MG63 (cell line): ENCODE data around the gene HS6ST1. TPM values are rescaled to one million over a fixed set of nuclear protein-coding genes. Genes with fewer than 3 reads are reported as not detected.

ENCODE experiments used
- DNase-seq: peaks from one replicate; pipeline ENCODE4 v3.0.0-alpha.2; 2020
- H3K27me3 ChIP-seq: fragments of 250-450 bp; sonication (Bioruptor Pico); 2 replicates; pipeline ENCODE4 v1.5.1; 2020; ENCODE audit warnings: mild to moderate bottlenecking, moderate library complexity
- H3K36me3 ChIP-seq: fragments of 250-450 bp; sonication (Bioruptor Pico); 2 replicates; pipeline ENCODE4 v1.5.1; 2020; ENCODE audit warnings: mild to moderate bottlenecking, moderate library complexity
- H3K4me3 ChIP-seq: fragments of 250-450 bp; sonication (Bioruptor Pico); 2 replicates; pipeline ENCODE4 v1.5.1; 2020; ENCODE audit warnings: mild to moderate bottlenecking, moderate library complexity
- H3K9me3 ChIP-seq: fragments of 250-450 bp; sonication (Bioruptor Pico); 2 replicates; pipeline ENCODE4 v1.5.1; 2020; ENCODE audit warnings: mild to moderate bottlenecking, moderate library complexity
- total RNA-seq: library from RNA; depleted of rRNA; stranded (reverse); fragments of >200 nt; shearing (Covaris generic); gene quantifications from 2 replicates; pipeline ENCODE4 v1.2.3, GENCODE V29; 2014; ENCODE audit warnings: low replicate concordance

HS6ST1 gene
- total RNA-seq, 1 experiment from 2014 or later = 32.5 TPM

DNA sequence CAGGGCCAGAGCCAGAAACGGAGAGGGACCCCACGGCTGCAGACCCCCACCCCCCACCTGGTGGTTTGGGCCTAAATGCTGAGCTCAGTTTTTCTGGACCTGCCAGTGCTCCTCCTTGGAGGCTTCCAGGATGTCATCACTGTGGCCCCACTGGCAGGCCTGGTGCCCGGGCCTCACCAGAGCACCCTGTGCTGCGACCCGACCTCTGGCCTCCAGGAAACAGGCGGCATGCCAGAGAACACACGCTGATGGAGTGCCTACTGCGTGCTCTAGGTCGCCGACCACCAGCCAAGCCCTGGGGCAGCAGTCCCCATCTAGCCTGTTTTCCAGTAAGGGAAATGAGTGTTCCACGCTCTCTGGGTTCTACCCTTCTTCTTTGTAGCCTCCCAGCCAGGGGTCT lies 33.8 kb downstream of the HS6ST1 start:
- no peak overlapping the region for H3K4me3 ChIP-seq
- H3K9me3 ChIP-seq = no peaks in the 10 kb centered on the region
- H3K27me3 ChIP-seq = no peaks in the 10 kb centered on the region
- no peak for DNase-seq
- H3K36me3 ChIP-seq = no peaks in the 10 kb centered on the region

DNA sequence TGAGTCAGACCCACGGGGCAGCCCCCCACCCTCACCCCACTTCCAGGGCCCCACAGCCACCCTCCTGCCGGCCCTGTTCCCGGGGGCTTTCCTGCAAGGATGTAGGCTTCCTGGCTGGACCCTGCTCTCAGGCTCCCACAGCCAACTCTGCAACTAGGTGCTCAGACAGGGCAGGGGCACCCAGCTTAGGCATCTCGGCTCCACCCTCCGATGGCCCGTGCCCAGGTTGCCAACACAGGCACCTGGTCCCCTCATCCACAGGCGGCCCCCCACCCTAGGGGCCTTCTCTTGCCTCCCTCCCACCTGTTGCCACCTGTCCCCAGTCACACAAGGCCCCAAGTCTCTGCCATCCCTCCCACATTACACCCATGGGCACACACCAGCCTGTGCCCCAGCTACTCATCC lies 34.6 kb downstream of the HS6ST1 start:
- Histone ChIP-seq H3K36me3 (no peaks in the 10 kb centered on the region), H3K9me3 (no peaks in the 10 kb centered on the region), H3K27me3 (no peaks in the 10 kb centered on the region), H3K4me3 (no peak overlapping the region)
- no peak for DNase-seq

DNA sequence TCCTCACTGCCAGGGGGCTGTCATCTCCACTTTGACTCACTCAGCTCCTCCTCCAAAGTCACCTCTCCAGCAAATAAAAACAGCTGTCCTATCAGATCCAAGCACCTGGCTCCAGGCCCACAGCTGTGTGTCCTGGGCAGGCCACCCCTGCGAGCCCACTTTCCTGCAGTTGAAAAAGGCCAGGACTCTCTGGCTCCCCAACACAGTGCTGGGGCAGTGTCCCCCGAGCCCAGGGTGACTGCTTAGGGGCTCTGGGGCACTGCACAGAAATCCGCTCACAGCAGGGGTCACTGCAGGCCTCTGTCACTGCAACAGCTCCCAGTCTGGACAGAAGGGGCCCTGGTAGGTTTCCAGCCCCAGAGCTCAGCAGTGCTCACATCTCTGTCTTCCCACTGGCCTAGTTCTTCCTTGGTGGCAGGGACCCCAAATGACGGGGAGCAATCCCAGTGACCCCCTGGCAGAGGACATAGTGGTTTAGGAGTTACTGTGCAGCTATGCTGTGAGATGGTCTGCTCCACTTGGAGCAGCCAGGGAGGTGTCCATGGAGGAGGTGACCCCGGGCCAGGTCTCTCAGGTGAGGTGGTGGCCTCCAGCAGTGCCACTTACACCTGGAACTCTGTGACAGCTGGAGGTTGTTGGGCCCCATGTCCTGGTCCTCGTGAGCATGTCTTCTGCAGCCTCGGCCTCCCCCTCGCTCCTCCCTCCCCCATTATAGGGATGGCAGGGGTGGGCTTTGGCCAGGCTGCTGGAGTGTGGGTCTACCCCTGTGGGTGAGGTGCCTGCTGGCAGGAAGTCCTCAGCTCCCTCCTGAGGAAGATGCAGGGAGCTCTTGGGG lies 35.5 kb downstream of the HS6ST1 start:
- no peaks in the 10 kb centered on the region for H3K36me3 ChIP-seq
- DNase-seq = no peak

DNA sequence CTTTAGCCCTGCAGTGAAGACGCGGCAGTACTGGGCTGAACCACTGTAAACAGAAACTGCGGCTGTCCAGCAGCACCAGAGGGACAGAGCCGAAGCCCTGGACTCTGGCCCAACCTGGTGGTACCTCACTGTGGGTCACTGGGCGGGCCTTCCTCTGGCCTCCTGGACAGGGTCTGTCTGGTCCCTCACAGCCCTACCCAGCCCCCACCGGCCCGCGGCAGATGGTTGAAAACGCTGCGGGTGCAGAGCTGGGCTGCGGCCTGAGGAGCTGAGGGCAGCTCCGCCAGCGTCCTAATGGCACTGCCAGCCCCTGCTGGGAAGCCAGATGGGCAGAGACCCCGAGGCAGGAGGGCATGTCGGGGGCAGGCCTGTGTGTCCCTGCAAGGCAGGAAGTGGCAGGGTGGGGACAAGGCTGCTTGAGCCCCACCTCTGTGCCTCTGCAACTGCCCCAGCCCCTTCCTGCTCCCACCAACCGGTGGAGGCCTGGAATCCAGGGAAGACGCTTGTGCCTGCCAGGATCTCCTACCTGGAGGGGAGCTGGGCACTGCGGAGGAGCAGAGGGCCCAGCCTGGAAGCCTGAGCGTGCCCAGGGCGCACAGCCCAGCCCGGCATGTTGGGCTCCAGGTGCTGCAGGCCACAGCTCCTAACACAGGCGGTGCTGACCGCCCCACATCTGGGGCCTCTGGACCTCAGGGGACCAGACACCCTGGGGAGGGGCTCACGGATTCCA lies 36.3 kb downstream of the HS6ST1 start:
- H3K4me3 ChIP-seq = no peak overlapping the region
- no peaks in the 10 kb centered on the region for H3K27me3 ChIP-seq
- no peaks in the 10 kb centered on the region for H3K9me3 ChIP-seq
- H3K36me3 ChIP-seq = no peaks in the 10 kb centered on the region
- no peak for DNase-seq

More for the DNA sequence above, 35.5 kb downstream of the HS6ST1 start:
- Histone ChIP-seq H3K9me3 (no peaks in the 10 kb centered on the region), H3K27me3 (no peaks in the 10 kb centered on the region), H3K4me3 (no peak overlapping the region)

DNA sequence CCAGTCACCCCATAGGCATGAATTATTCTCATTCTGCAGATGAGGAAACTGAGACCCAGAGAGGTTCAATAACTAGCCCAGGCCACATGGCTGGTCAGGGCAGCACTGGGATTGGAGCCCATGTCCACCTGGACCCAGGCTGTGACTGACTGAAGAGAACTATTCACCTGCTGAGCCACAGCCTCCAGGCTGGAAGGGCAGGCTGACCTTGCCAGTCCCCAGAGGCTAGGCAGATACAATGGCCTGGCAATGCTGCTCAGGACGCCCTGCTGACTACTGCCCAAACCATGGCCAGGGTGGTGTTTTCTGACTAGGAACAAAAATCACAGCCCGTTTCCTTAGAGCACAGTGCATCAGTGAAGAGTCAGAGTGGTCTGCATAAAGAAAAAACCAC lies 36.8 kb downstream of the HS6ST1 start:
- no peaks in the 10 kb centered on the region for H3K27me3 ChIP-seq
- no peak for DNase-seq
- no peak overlapping the region for H3K4me3 ChIP-seq
- no peaks in the 10 kb centered on the region for H3K36me3 ChIP-seq
- H3K9me3 ChIP-seq = no peaks in the 10 kb centered on the region

DNA sequence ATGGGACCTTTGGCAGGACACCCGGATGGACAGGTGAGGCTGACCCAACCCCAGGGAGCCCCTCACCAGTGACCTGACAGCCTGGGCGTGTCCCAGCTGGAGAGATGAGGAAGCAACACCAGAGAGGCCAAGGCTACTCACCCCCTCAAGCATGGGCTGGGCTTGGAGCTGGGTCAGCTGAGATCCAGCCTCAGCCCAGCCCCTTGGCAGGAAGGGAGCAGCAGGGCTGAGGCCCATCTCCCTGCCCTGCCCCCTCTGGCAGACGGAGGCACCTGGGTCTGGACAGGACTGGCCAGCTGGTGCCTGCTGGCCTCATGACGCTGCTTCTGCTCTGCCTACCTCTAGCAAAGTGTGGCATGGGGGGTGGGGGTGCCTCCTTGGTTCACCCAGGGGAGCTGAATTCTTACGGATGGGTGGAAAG lies 37.8 kb downstream of the HS6ST1 start:
- Histone ChIP-seq H3K4me3 (no peak overlapping the region), H3K9me3 (no peaks in the 10 kb centered on the region), H3K27me3 (no peaks in the 10 kb centered on the region), H3K36me3 (no peaks in the 10 kb centered on the region; the same call in none of the 2 replicates)
- peak; percentile 66 for DNase-seq

DNA sequence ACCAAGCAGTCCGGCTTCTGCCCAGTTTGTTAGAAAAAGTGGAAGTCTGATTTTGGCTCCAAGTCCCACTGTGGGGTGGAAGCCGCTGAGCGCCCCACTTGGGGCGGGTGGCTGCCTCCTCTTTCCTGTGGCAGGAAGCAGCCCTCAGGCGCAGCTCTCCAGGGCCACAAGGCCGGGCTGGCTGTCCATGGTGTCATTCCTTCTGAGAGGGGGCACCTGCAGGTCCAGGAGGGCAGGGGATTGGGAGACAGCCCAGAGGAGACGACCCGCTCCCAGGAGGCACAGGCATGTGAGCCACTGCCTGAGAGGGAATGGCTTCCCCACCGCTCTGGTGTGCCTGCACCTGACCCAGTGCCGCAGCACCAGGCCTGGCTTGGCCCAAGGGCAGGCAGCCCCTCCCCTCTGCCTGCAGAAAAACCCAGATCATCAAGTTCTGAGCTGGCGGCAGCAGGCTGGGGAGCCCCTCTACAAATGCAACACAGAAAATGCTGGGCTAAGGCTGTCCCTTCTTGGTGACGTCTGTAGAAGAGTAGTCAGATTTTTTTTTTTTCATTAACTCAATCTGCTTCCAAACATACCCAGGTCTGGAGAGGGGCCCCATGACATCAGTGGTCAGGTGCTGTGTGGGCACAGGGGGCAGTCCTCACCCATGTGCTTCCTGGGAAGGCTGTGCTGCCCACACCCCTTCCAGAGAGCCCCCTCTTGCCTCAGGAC lies 38.4 kb downstream of the HS6ST1 start:
- Histone ChIP-seq H3K27me3 (no peaks in the 10 kb centered on the region), H3K36me3 (peaks cover 5% of the 10 kb centered on the region), H3K9me3 (no peaks in the 10 kb centered on the region), H3K4me3 (no peak overlapping the region)
- no peak for DNase-seq

DNA sequence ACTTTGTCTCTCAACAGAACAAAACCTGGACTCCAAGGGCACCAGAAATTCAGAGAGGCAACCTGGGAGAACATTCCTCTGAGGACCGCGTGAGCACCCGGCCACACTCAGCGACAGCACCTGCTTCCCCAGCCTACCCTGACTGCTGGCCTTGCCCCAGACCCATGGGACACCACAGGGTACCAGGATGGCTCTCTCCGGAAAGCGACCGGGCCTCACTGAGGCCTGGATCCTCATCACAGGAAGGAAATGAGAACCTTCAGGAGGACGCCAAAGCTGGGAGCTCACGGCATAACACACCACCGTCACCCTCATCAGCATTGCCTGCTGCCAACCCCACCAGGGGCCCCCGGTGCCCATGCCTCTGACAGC lies 38.9 kb downstream of the HS6ST1 start:
- H3K4me3 ChIP-seq = no peak overlapping the region
- DNase-seq = no peak
- no peaks in the 10 kb centered on the region for H3K9me3 ChIP-seq
- H3K36me3 ChIP-seq = peaks cover 8% of the 10 kb centered on the region
- H3K27me3 ChIP-seq = no peaks in the 10 kb centered on the region

DNA sequence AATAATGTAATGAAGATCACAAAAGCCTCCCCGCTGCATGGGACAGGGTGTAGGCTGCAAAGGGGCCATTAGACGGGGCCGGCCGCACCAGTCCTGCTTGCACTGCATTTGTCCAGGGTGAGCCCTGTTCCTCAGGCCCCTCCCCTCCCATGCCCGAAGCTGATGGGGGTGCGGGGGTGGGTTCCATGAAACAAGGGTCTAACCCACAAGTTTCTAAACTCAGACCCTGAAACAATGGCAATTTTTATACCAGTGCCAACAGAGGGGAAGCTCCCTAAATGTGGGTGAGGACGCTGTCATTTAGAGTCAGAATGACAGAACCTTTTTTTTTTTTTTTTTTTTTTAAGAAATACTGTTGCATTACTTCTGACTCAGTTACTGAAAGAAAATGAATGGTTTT lies 39.7 kb downstream of the HS6ST1 start:
- no peak for DNase-seq
- Histone ChIP-seq H3K27me3 (no peaks in the 10 kb centered on the region), H3K9me3 (peaks cover 2% of the 10 kb centered on the region; the same call in 1 of the 2 replicates), H3K36me3 (peaks cover 11% of the 10 kb centered on the region), H3K4me3 (no peak overlapping the region)

DNA sequence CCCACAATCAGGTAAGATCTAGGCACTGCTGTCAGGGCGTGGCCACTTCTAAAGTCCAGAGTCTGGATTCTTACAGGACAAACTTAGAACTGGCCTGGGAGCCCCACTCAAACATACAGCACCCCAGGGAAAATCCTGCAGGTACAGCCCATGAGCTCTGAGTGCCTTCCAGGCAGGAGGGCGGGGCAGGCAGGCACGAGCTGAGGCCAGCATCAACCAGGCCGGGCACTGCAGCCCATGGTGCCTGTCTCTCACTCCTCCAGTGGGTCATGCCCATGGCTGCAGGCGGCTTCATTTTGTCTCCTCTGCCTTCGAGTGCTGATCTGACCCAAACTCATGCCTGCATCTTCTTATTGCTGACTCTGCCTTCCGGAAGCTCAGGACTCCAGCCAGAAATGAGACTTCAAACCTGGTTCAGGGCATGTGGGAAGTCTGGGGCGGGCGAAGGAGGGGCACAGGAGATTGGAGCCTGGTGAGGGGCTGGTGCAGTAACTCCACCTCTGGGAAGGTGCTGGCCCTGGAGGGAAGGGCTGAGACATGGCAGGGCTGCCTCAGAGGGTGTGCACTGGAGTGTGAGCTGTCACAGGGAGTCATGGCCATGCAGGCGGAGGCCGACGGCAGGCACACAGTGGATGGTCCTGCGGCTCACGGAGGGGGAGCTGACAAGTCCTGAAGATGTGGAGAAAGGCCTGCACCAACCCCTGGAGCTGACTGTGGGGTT lies 40.5 kb downstream of the HS6ST1 start:
- Histone ChIP-seq H3K36me3 (peaks cover 11% of the 10 kb centered on the region), H3K9me3 (peaks cover 2% of the 10 kb centered on the region; the same call in 1 of the 2 replicates), H3K27me3 (no peaks in the 10 kb centered on the region), H3K4me3 (no peak overlapping the region)
- no peak for DNase-seq

DNA sequence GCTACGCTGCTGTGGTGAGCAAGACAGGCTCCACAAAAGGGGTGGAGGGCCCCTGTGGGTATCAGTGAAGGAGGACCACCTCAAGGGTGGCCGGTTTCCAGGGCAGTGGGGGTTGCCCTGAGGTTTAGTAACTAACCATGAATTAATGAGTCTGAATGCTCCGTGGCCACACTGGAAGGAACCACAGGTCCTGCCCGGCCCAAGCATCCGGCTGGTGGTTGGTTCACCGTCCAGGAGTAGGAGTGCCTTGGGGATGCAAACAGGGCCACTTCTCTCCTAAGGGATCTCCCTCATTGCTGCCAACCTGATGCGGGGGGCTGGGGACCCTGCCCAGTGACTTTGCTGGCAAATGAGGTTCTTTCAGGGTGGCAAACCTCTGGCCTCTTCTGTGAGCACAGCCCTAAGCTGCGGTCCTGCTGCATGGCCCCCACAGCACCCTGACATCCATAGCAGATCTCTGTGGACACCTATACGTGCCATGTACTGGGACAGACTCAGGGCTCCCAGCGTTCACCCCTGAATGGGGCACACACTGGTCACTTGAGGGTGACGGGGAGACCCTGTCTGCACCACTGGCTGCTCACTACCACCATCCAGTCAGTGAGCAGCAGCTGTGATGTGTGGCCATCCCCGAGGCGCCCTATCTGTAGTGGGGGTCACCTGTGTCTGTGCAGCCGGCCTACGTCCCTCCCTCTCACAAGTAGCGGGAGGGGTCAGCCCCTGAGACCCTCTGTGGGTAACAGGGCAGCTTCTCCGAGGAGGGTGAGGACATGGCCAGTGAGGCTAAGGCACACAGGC lies 41.6 kb downstream of the HS6ST1 start:
- Histone ChIP-seq H3K27me3 (no peaks in the 10 kb centered on the region), H3K36me3 (peaks cover 11% of the 10 kb centered on the region), H3K9me3 (peaks cover 2% of the 10 kb centered on the region; the same call in 1 of the 2 replicates), H3K4me3 (no peak overlapping the region)
- no peak for DNase-seq

DNA sequence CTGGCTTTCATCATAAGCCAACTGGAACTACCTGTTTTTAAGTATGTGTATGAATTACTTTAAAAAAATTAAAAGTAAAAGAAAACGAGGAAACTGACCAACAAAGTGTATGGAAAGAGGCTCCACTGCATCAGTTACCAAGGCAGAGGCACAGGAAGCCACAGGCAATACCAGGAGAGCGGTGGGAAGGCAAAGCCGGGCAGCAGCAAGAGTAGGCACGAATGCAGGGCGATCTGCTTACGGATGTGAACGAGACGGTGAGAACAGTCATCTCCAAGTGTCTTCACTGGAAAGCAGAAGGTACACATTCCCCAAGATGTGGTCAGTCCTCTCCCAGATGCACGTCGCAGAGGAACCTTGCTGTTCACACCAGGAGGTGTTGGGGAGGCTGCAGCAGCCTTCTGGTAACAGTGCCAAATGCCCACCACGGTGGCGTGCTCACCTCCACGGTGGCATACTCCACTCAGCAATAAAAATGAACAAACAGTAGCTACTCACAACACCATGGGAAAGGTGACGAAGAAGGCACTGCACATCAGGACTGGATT lies 43.1 kb downstream of the HS6ST1 start:
- Histone ChIP-seq H3K4me3 (no peak overlapping the region), H3K9me3 (peaks cover 2% of the 10 kb centered on the region; the same call in 1 of the 2 replicates), H3K36me3 (peaks cover 11% of the 10 kb centered on the region), H3K27me3 (no peaks in the 10 kb centered on the region)
- DNase-seq = no peak

DNA sequence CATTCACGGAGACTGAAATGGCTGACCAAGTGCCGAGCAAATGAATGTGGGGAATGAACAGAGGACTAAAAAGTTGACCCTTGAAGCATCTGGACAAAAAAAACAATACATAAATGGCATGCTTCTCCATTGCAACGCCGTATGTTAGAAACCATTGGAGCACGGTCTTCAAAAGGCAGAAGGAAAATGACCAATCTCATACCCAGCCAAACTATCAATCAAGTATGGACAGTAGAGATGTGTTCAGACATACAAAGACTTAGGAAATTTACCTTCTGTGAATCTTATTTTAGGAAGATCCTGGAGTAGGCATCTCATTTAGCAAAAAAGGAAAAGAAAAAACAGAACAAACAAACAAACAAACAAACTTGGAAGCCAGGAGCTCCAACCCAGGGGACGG lies 44.5 kb downstream of the HS6ST1 start:
- DNase-seq = no peak
- Histone ChIP-seq H3K36me3 (peaks cover 11% of the 10 kb centered on the region), H3K27me3 (no peaks in the 10 kb centered on the region), H3K4me3 (no peak overlapping the region), H3K9me3 (peaks cover 2% of the 10 kb centered on the region; the same call in 1 of the 2 replicates)

DNA sequence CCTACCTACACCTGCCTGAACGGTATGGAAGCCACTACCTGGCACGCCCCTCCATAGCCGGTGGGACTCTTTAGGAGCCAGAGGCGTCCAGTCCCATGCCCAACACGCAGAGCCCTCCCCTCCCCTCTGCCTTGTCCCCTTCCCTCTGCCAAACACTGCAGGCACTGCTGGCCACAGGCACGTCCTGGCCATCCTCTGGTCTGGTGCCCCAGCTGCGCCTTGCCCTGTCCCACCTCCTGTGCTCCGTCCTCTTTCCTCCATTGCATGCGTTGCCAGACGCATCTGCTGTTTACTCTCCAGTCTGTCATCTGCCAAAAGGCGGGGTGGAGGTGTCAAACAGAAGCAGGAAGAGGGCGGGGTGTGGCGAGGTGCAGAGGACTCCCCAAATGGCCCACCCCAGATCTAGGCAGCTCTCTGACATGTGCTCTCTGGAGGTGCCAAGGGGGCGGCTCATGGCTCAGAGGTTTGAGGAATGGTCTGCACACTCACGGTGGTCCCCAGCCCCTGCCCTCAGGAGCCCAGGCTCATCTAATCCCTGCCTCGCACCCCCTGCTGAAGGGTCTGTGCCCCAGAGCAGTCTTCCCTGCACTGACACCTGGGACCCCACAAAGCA lies 45.1 kb downstream of the HS6ST1 start:
- no peak for DNase-seq
- H3K4me3 ChIP-seq = no peak overlapping the region
- peaks cover 11% of the 10 kb centered on the region for H3K36me3 ChIP-seq
- no peaks in the 10 kb centered on the region for H3K27me3 ChIP-seq
- peaks cover 2% of the 10 kb centered on the region; the same call in 1 of the 2 replicates for H3K9me3 ChIP-seq
